Karpas-422 (cell line): Measurements from ENCODE around the gene GID4. TPM values are rescaled to one million over a fixed set of nuclear protein-coding genes. Genes with fewer than 3 reads are reported as not detected.

ENCODE experiments used
- DNase-seq: peaks from one replicate; pipeline ENCODE4 v3.0.0-alpha.2; 2015
- H2AFZ ChIP-seq: fragments of 200-600 bp; sonication (generic); 2 replicates; pipeline ENCODE4 v1.6.1; 2014; ENCODE audit warnings: antibody characterized with exemption, low read length, mixed read lengths
- H3K27ac ChIP-seq: fragments of 200-600 bp; sonication (generic); 2 replicates; pipeline ENCODE4 v1.5.1; 2014; ENCODE audit warnings: mild to moderate bottlenecking, low read length, moderate library complexity
- H3K27me3 ChIP-seq: fragments of 200-600 bp; sonication (generic); 2 replicates; pipeline ENCODE4 v1.6.1; 2014; ENCODE audit warnings: low read length, mixed read lengths
- H3K36me3 ChIP-seq: fragments of 200-600 bp; sonication (generic); 2 replicates; pipeline ENCODE4 v1.6.1; 2014; ENCODE audit warnings: low read length, mixed read lengths; ENCODE audit not compliant: insufficient read depth
- H3K4me1 ChIP-seq: fragments of 200-600 bp; sonication (generic); 2 replicates; pipeline ENCODE4 v1.6.1; 2014; ENCODE audit warnings: mild to moderate bottlenecking, low read length, mixed read lengths
- H3K4me2 ChIP-seq: fragments of 200-600 bp; sonication (generic); 2 replicates; pipeline ENCODE4 v1.6.1; 2014; ENCODE audit warnings: low read length, low read depth, mild to moderate bottlenecking; ENCODE audit not compliant: poor library complexity, severe bottlenecking
- H3K4me3 ChIP-seq: fragments of 200-600 bp; sonication (generic); 2 replicates; pipeline ENCODE4 v1.5.1; 2014; ENCODE audit warnings: mild to moderate bottlenecking, antibody characterized with exemption, low read length, mixed read lengths
- H3K79me2 ChIP-seq: fragments of 200-600 bp; sonication (generic); 2 replicates; pipeline ENCODE4 v1.6.1; 2014; ENCODE audit warnings: mild to moderate bottlenecking, low read length, mixed read lengths
- H3K9ac ChIP-seq: fragments of 200-600 bp; sonication (generic); 2 replicates; pipeline ENCODE4 v1.6.0; 2014; ENCODE audit warnings: low read length
- H3K9me2 ChIP-seq: fragments of 200-600 bp; sonication (generic), shearing (Covaris generic); replicated peaks from 2 replicates; pipeline ENCODE4 v1.6.0; 2014; ENCODE audit warnings: mild to moderate bottlenecking, low read length, moderate library complexity; ENCODE audit not compliant: insufficient read depth
- H3K9me3 ChIP-seq: fragments of 300-700, 200-600 bp; sonication (generic); 2 replicates; pipeline ENCODE4 v1.6.1; 2014; ENCODE audit warnings: low read length, mixed read lengths
- H4K20me1 ChIP-seq: fragments of 200-600 bp; sonication (generic); 2 replicates; pipeline ENCODE4 v1.6.1; 2014; ENCODE audit warnings: mild to moderate bottlenecking, antibody characterized with exemption, low read length, low read depth; ENCODE audit not compliant: insufficient read depth
- total RNA-seq: library from RNA; depleted of rRNA; stranded (reverse); fragments of >200 nt; shearing (Covaris generic); gene quantifications from 2 replicates; pipeline ENCODE4 v1.2.3, GENCODE V29; 2014; ENCODE audit warnings: low replicate concordance

GID4 gene
- total RNA-seq, 1 experiment from 2014 or later, result 8.9 TPM

- DNase-seq, result peak; percentile 28
- Histone ChIP-seq H3K27ac (no peak overlapping the region), H3K36me3 (no peaks in the 10 kb centered on the region), H3K4me2 (no peak overlapping the region), H4K20me1 (no peaks in the 10 kb centered on the region), H3K79me2 (no peaks in the 10 kb centered on the region), H2AFZ (no peak overlapping the region), H3K4me3 (no peak overlapping the region), H3K9ac (no peak overlapping the region), H3K27me3 (no peaks in the 10 kb centered on the region), H3K9me2 (no peaks in the 10 kb centered on the region), H3K9me3 (no peaks in the 10 kb centered on the region), H3K4me1 (no peaks in the 10 kb centered on the region)
Observed at GRCh38 chr17:18079543-18079942, 40.3 kb downstream of the GID4 start.

DNA sequence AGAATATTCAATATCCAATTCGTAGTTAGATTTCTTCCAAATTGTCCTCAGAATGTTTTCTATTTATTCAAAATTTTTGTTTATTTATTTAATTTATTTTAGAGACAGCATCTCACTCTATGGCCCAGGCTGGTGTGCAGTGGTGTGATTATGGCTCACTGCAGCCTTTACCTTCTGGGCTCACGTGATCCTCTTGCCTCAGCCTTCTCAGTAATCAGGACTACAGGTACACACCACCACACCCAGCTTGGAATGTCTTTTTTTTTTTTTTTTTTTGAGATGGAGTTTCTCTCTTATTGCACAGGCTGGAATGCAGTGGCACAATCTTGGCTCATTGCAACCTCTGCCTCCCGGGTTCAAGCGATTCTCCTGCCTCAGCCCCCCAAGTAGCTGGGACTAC lies 45.0 kb downstream of the GID4 start:
- H3K9ac ChIP-seq, result no peak overlapping the region
- DNase-seq, result peak; percentile 11
- H3K79me2 ChIP-seq, result peaks cover 22% of the 10 kb centered on the region
- no peak overlapping the region for H3K4me3 ChIP-seq
- no peak overlapping the region for H3K4me2 ChIP-seq
- peaks cover 15% of the 10 kb centered on the region for H3K4me1 ChIP-seq
- no peak overlapping the region for H2AFZ ChIP-seq
- H3K9me3 ChIP-seq, result no peaks in the 10 kb centered on the region
- no peaks in the 10 kb centered on the region for H3K27me3 ChIP-seq
- H3K27ac ChIP-seq, result no peak overlapping the region
- H4K20me1 ChIP-seq, result no peaks in the 10 kb centered on the region
- no peaks in the 10 kb centered on the region for H3K9me2 ChIP-seq
- no peaks in the 10 kb centered on the region for H3K36me3 ChIP-seq

GRCh38 chr17:18087610-18088491 lies 48.6 kb downstream of the GID4 start, which contains the start of gene DRG2:
Gene DRG2 (plus strand): TSS chr17:18087948. CDS start chr17:18088024, 76 bp downstream.
- Histone ChIP-seq H2AFZ (peak within 1 kb of the TSS; percentile 99), H3K27ac (peak within 1 kb of the TSS; percentile 41; the same call in 1 of the 2 replicates), H3K4me2 (peak within 1 kb of the TSS; percentile 92), H3K9me2 (no peaks in the 10 kb centered on the region), H3K9ac (peak within 1 kb of the TSS; percentile 94), H4K20me1 (no peaks in the 10 kb centered on the region), H3K27me3 (no peaks in the 10 kb centered on the region), H3K9me3 (no peaks in the 10 kb centered on the region), H3K4me1 (peaks cover 16% of the 10 kb centered on the region), H3K36me3 (no peaks in the 10 kb centered on the region), H3K79me2 (peaks cover 35% of the 10 kb centered on the region), H3K4me3 (peak within 1 kb of the TSS; percentile 99)
- peak; percentile 96 for DNase-seq

DNA sequence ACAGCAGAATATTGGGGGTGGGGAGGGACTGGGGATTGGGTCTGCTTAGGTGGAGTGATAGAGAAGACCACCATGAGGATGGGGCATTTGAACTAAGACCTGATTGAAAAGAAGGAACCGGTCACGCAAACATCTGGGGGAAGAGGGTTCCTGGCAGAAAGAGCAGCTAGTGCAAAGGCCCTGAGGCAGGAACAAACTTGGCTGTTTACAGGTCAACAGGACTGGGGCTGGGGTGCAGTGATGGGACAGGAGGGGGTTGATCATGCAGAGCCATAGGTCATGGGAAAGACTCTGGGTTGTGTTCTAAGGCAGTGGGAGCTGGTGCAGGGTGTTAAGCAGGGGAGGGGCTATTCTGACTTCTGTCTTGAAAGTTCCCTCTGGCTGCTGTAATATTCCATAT lies 50.4 kb downstream of the GID4 start:
- Histone ChIP-seq H3K9ac (no peak overlapping the region), H2AFZ (no peak overlapping the region), H3K9me2 (no peaks in the 10 kb centered on the region), H3K79me2 (peaks cover 39% of the 10 kb centered on the region), H3K4me2 (peak overlapping the region; percentile 92), H3K27me3 (no peaks in the 10 kb centered on the region), H3K36me3 (peaks cover 3% of the 10 kb centered on the region; the same call in 1 of the 2 replicates), H3K4me3 (no peak overlapping the region), H3K27ac (no peak overlapping the region), H3K4me1 (peaks cover 16% of the 10 kb centered on the region), H4K20me1 (no peaks in the 10 kb centered on the region), H3K9me3 (no peaks in the 10 kb centered on the region)
- no peak for DNase-seq

DNA sequence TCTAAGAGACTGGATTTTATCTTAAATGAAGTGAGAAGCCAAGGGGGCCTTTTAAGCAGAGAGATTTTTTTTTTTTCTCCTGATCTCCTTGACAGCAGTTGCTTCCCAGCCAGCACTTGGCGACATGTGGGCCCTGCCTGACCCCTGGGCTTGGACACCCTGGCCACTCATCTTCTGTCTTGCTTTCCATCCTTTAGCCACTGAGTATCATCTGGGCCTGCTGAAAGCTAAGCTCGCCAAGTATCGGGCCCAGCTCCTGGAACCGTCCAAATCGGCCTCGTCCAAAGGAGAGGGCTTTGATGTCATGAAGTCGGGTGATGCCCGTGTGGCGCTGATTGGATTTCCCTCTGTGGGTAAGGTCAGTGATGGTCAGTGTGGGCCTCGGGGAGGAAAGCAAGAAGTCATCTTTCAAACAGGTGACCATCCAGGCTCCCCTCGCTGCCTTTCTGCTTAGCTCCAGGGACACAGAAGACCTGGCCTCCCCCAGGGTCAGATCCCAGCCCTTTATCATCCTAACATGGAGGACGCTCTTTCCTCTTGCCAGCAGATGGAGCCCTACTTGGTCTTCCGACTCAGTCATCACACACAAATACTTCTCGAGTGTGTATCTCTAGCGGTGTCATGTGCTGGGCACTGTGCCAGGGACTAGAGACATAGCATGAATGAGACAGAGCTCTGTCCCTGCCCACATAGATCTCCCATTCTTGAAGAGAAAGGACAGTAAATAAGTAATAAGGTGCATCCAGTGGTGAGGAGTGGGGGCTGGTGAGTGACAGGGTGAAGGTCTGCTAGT lies 54.6 kb downstream of the GID4 start:
- Histone ChIP-seq H3K4me3 (no peak overlapping the region), H3K4me1 (peaks cover 5% of the 10 kb centered on the region), H3K9ac (no peak overlapping the region), H2AFZ (no peak overlapping the region), H3K9me3 (no peaks in the 10 kb centered on the region), H3K27me3 (no peaks in the 10 kb centered on the region), H3K27ac (no peak overlapping the region), H3K4me2 (no peak overlapping the region), H3K36me3 (peaks cover 8% of the 10 kb centered on the region; the same call in 1 of the 2 replicates), H4K20me1 (0 out of 2 replicates have a peak, but pooled peaks cover 3% of the 10 kb centered on the region), H3K79me2 (peaks cover 22% of the 10 kb centered on the region), H3K9me2 (no peaks in the 10 kb centered on the region)
- peak; percentile 71 for DNase-seq

- Histone ChIP-seq H4K20me1 (0 out of 2 replicates have a peak, but pooled peaks cover 3% of the 10 kb centered on the region), H3K9ac (no peak overlapping the region), H3K79me2 (peaks cover 16% of the 10 kb centered on the region), H3K4me2 (no peak overlapping the region), H3K9me2 (no peaks in the 10 kb centered on the region), H3K27ac (no peak overlapping the region), H3K36me3 (peaks cover 13% of the 10 kb centered on the region; the same call in 1 of the 2 replicates), H3K4me3 (no peak overlapping the region), H3K4me1 (no peaks in the 10 kb centered on the region), H3K27me3 (no peaks in the 10 kb centered on the region), H2AFZ (no peak overlapping the region), H3K9me3 (no peaks in the 10 kb centered on the region)
- peak; percentile 26 for DNase-seq
Observed at GRCh38 chr17:18094409-18094807, 55.2 kb downstream of the GID4 start.

DNA sequence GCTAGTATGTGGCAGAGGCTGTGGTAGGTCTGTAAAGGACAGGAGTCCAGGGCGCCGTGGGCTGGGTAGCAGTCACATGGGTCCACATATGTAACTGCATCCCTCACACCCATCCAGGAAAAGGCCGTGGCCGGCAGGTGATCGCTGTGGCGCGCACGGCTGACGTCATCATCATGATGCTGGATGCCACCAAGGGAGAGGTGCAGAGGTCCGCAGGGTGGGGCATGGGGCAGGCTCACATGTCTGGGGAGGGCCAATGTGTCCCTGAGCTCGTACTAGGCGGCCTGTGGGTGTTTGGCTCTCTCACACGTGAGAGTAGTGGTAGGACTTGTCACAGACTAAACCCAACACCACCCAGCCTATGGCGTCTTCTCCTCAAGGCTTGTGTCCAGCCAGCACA lies 60.3 kb downstream of the GID4 start:
- Histone ChIP-seq H3K79me2 (no peaks in the 10 kb centered on the region), H3K27ac (no peak overlapping the region), H3K36me3 (peaks cover 18% of the 10 kb centered on the region), H2AFZ (no peak overlapping the region), H3K27me3 (no peaks in the 10 kb centered on the region), H3K4me3 (no peak overlapping the region), H3K9me3 (no peaks in the 10 kb centered on the region), H4K20me1 (0 out of 2 replicates have a peak, but pooled peaks cover 3% of the 10 kb centered on the region), H3K4me2 (no peak overlapping the region), H3K4me1 (no peaks in the 10 kb centered on the region), H3K9ac (no peak overlapping the region), H3K9me2 (no peaks in the 10 kb centered on the region)
- DNase-seq, result no peak

GRCh38 chr17:18100616-18101015 lies 61.4 kb downstream of the GID4 start:
- H3K27ac ChIP-seq, result no peak overlapping the region
- no peak overlapping the region for H3K4me3 ChIP-seq
- no peaks in the 10 kb centered on the region for H3K9me3 ChIP-seq
- H4K20me1 ChIP-seq, result 0 out of 2 replicates have a peak, but pooled peaks cover 3% of the 10 kb centered on the region
- peaks cover 16% of the 10 kb centered on the region for H3K36me3 ChIP-seq
- no peaks in the 10 kb centered on the region for H3K4me1 ChIP-seq
- H3K9ac ChIP-seq, result no peak overlapping the region
- no peak overlapping the region for H3K4me2 ChIP-seq
- H3K27me3 ChIP-seq, result no peaks in the 10 kb centered on the region
- DNase-seq, result no peak
- H3K9me2 ChIP-seq, result no peaks in the 10 kb centered on the region
- H2AFZ ChIP-seq, result no peak overlapping the region
- no peaks in the 10 kb centered on the region for H3K79me2 ChIP-seq
